Measurements from ENCODE around the gene ANO3.
"Not testable (repeated sequence)": the region's sequence is repeated elsewhere in the genome, so short reads cannot be mapped to it uniquely, and the experiment has no call there.

The ANO3 gene

GRCh38 chr11:26286472-26287066, 45.4 kb upstream of the ANO3 start:
- no peaks in the 10 kb centered on the region for H3K27me3 ChIP-seq (ENCODE audit: control insufficient read depth, low read length)

GRCh38 chr11:26287067-26287518, 44.8 kb upstream of the ANO3 start:
- no peak overlapping the region for H3K4me2 ChIP-seq (ENCODE audit: low read length)
- TF ChIP-seq EZH2phosphoT487 (IDR thresholded peaks at IDR 0.05; ENCODE audit: borderline replicate concordance, low read length) (no peak), CTCF (IDR thresholded peaks at IDR 0.05; ENCODE audit: low read depth, low read length, poor library complexity, severe bottlenecking) (no peak)

More at GRCh38 chr11:26286472-26287066, 45.4 kb upstream of the ANO3 start:
- Histone ChIP-seq H3K9me3 (ENCODE audit: control insufficient read depth, insufficient read depth, low read length) (no peaks in the 10 kb centered on the region), H3K4me3 (ENCODE audit: low read length) (no peak overlapping the region), H3K4me2 (ENCODE audit: low read length) (no peak overlapping the region), H4K20me1 (ENCODE audit: control insufficient read depth, insufficient read depth, low read depth, low read length) (no peaks in the 10 kb centered on the region), H3F3A (ENCODE audit: control insufficient read depth, insufficient read depth) (no peaks in the 10 kb centered on the region), H3K79me2 (ENCODE audit: control insufficient read depth, low read length) (no peaks in the 10 kb centered on the region), H3K9me2 (replicated peaks; ENCODE audit: control insufficient read depth, low read length) (no peaks in the 10 kb centered on the region), H3K27ac (ENCODE audit: low read depth, low read length) (no peak overlapping the region), H3K36me3 (ENCODE audit: control insufficient read depth, low read length) (no peaks in the 10 kb centered on the region), H3K4me1 (ENCODE audit: control insufficient read depth, low read length) (no peaks in the 10 kb centered on the region)
- TF ChIP-seq EZH2phosphoT487 (IDR thresholded peaks at IDR 0.05; ENCODE audit: borderline replicate concordance, low read length) (no peak), CTCF (IDR thresholded peaks at IDR 0.05; ENCODE audit: low read depth, low read length, poor library complexity, severe bottlenecking) (peak; percentile 74)

GRCh38 chr11:26297189-26297975, 34.5 kb upstream of the ANO3 start:
- H3K27ac ChIP-seq (ENCODE audit: low read depth, low read length): no peak overlapping the region
- H3K4me3 ChIP-seq (ENCODE audit: low read length): no peak overlapping the region
- no peak for TF ChIP-seq EZH2phosphoT487 (IDR thresholded peaks at IDR 0.05; ENCODE audit: borderline replicate concordance, low read length)
- peak; percentile 75 for TF ChIP-seq CTCF (IDR thresholded peaks at IDR 0.05; ENCODE audit: low read depth, low read length, poor library complexity, severe bottlenecking)
- H3F3A ChIP-seq (ENCODE audit: control insufficient read depth, insufficient read depth): no peaks in the 10 kb centered on the region
- H4K20me1 ChIP-seq (ENCODE audit: control insufficient read depth, insufficient read depth, low read depth, low read length): no peaks in the 10 kb centered on the region
- H3K9me3 ChIP-seq (ENCODE audit: control insufficient read depth, insufficient read depth, low read length): no peaks in the 10 kb centered on the region
- no peaks in the 10 kb centered on the region for H3K4me1 ChIP-seq (ENCODE audit: control insufficient read depth, low read length)
- H3K27me3 ChIP-seq (ENCODE audit: control insufficient read depth, low read length): peaks cover 12% of the 10 kb centered on the region
- H3K4me2 ChIP-seq (ENCODE audit: low read length): no peak overlapping the region
- no peaks in the 10 kb centered on the region for H3K9me2 ChIP-seq (replicated peaks; ENCODE audit: control insufficient read depth, low read length)
- H3K36me3 ChIP-seq (ENCODE audit: control insufficient read depth, low read length): no peaks in the 10 kb centered on the region
- H3K79me2 ChIP-seq (ENCODE audit: control insufficient read depth, low read length): no peaks in the 10 kb centered on the region

More at GRCh38 chr11:26287067-26287518, 44.8 kb upstream of the ANO3 start:
- Histone ChIP-seq H3K4me3 (ENCODE audit: low read length) (no peak overlapping the region), H3K79me2 (ENCODE audit: control insufficient read depth, low read length) (no peaks in the 10 kb centered on the region), H3K27ac (ENCODE audit: low read depth, low read length) (no peak overlapping the region), H3K9me2 (replicated peaks; ENCODE audit: control insufficient read depth, low read length) (no peaks in the 10 kb centered on the region), H3K9me3 (ENCODE audit: control insufficient read depth, insufficient read depth, low read length) (no peaks in the 10 kb centered on the region), H3K4me1 (ENCODE audit: control insufficient read depth, low read length) (no peaks in the 10 kb centered on the region), H3K27me3 (ENCODE audit: control insufficient read depth, low read length) (no peaks in the 10 kb centered on the region), H4K20me1 (ENCODE audit: control insufficient read depth, insufficient read depth, low read depth, low read length) (no peaks in the 10 kb centered on the region), H3F3A (ENCODE audit: control insufficient read depth, insufficient read depth) (no peaks in the 10 kb centered on the region), H3K36me3 (ENCODE audit: control insufficient read depth, low read length) (no peaks in the 10 kb centered on the region)

- not testable (repeated sequence) for H3F3A ChIP-seq (ENCODE audit: control insufficient read depth, insufficient read depth); H3K4me1 ChIP-seq (ENCODE audit: control insufficient read depth, low read length); H3K27me3 ChIP-seq (ENCODE audit: control insufficient read depth, low read length); H3K79me2 ChIP-seq (ENCODE audit: control insufficient read depth, low read length); H3K9me3 ChIP-seq (ENCODE audit: control insufficient read depth, insufficient read depth, low read length); H3K4me3 ChIP-seq (ENCODE audit: low read length); H3K9me2 ChIP-seq (replicated peaks; ENCODE audit: control insufficient read depth, low read length); H3K27ac ChIP-seq (ENCODE audit: low read depth, low read length); H4K20me1 ChIP-seq (ENCODE audit: control insufficient read depth, insufficient read depth, low read depth, low read length); H3K36me3 ChIP-seq (ENCODE audit: control insufficient read depth, low read length)
- 0 out of 2 replicates have a peak overlapping the region, but pooled peaks have one; percentile 19 for H3K4me2 ChIP-seq (ENCODE audit: low read length)
Observed at GRCh38 chr11:26316372-26316771, 15.6 kb upstream of the ANO3 start.
